Measurements from ENCODE around the gene GUK1. TPM values are rescaled to one million over a fixed set of nuclear protein-coding genes. Genes with fewer than 3 reads are reported as not detected.

GUK1 gene
- total RNA-seq, 1 donor = 367 TPM

- no peak for TF ChIP-seq CTCF (IDR thresholded peaks at IDR 0.05; ENCODE audit: insufficient read depth, low read depth, low read length)
- DNase-seq (ENCODE audit: low read depth) = peak; percentile 55
- no peak overlapping the region for H3K4me3 ChIP-seq (ENCODE audit: low read depth, low read length)
These were observed 23.1 kb downstream of the GUK1 start for GRCh38 chr1:228163007-228163753.

DNA sequence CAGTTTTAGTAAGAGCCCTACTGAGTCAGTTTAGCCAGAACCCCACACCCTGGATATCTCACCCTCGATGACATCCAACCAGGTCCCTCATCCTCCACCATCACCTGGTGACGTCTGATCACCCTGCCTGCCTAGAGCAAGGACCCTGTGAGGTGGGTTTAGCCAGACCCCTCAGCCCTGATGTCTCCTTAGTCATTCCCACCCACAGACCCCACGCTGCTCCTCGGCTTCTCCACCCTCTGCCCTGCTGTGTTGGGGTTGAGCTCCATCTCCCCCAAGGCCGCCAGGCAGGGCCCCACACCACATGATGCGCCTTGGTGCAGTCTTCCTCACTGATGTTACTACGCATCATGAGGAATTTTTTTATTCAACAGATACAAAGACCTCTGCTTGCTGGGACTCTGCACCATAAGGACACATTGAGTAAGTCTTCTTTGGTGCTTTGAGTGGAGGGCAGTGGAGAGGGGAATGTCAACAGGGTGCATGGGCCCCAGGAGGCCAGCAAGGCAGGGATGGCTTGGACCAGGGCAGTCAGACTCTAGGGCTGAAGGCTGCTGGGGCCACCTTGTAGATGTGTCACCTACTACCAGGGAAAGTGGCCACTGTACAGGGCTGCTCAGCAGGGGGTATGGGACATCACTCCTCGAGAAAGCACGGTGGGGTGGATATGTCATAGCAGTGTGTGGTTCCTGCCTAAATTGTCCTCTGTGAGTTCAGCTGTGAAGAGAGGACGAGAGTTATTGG lies 23.9 kb downstream of the GUK1 start:
- no peak overlapping the region for H3K4me3 ChIP-seq (ENCODE audit: low read depth, low read length)
- DNase-seq (ENCODE audit: low read depth) = no peak
- no peak for TF ChIP-seq CTCF (IDR thresholded peaks at IDR 0.05; ENCODE audit: insufficient read depth, low read depth, low read length)

- DNase-seq (ENCODE audit: low read depth) = no peak
These were observed 24.7 kb downstream of the GUK1 start for GRCh38 chr1:228164561-228165371.

GRCh38 chr1:228165372-228166169 lies 25.5 kb downstream of the GUK1 start, which contains the start of gene IBA57:
TSS of gene IBA57 (plus strand) at chr1:228165804. CDS start at chr1:228165817, 13 bp downstream.
- peak; percentile 69 for TF ChIP-seq CTCF (IDR thresholded peaks at IDR 0.05; ENCODE audit: insufficient read depth, low read depth, low read length)
- peak; percentile 99 for DNase-seq (ENCODE audit: low read depth)
- H3K4me3 ChIP-seq (ENCODE audit: low read depth, low read length) = peak within 1 kb of the TSS; percentile 70

More at GRCh38 chr1:228164561-228165371, 24.7 kb downstream of the GUK1 start:
- no peak for TF ChIP-seq CTCF (IDR thresholded peaks at IDR 0.05; ENCODE audit: insufficient read depth, low read depth, low read length)
- H3K4me3 ChIP-seq (ENCODE audit: low read depth, low read length) = peak overlapping the region; percentile 57

- peak overlapping the region; percentile 70 for H3K4me3 ChIP-seq (ENCODE audit: low read depth, low read length)
- TF ChIP-seq CTCF (IDR thresholded peaks at IDR 0.05; ENCODE audit: insufficient read depth, low read depth, low read length) = peak; percentile 39
- peak; percentile 75 for DNase-seq (ENCODE audit: low read depth)
These were observed 26.3 kb downstream of the GUK1 start for GRCh38 chr1:228166170-228166936.
